Naive thymus-derived CD8-positive, alpha-beta T cell (primary cell): ENCODE data around the gene POLR3H. TPM values are rescaled to one million over a fixed set of nuclear protein-coding genes. Genes with fewer than 3 reads are reported as not detected.

Experiments used
- ATAC-seq, 2 donors: fragments of 150-1000 bp; cut with Tn5 transposase in 1 of 2; sonication (Bioruptor Pico), chemical (Tn5 transposase) in 1 of 2; 1 replicate in 1 of 2; 2 replicates in 1 of 2; pipeline ENCODE4 v1.10.0; 2021; ENCODE audit warnings: mild to moderate bottlenecking in 2 of 2, moderate library complexity in 2 of 2
- POLR2A ChIA-PET: fragments of 350-600 bp; sonication (Branson Sonifier 250); formaldehyde crosslinking; loops from one replicate; lab custom pipeline; 2021; ENCODE audit warnings: antibody characterized with exemption; lab: Charles Lee
- DNase-seq, 10 donors: peaks; one replicate each; pipeline versions ENCODE4 v3.0.0 to v3.0.0-alpha.2; 2020 to 2022
- H3K27ac Mint-ChIP-seq, 10 donors: one replicate each; pipeline ENCODE4 v1.8.0; 2020 to 2022; ENCODE audit warnings: mild to moderate bottlenecking in 10 of 10, mixed read lengths in 10 of 10, moderate library complexity in 4 of 10, inconsistent platforms in 1 of 10
- H3K27me3 Mint-ChIP-seq, 5 donors: one replicate each; pipeline ENCODE4 v1.8.0; 2021 to 2022; ENCODE audit warnings: mixed read lengths in 5 of 5
- H3K36me3 Mint-ChIP-seq, 3 donors: one replicate each; pipeline ENCODE4 v1.8.0; 2020 to 2022; ENCODE audit warnings: mixed read lengths in 3 of 3, mild to moderate bottlenecking in 2 of 3, inconsistent platforms in 1 of 3
- H3K4me1 Mint-ChIP-seq, 4 donors: one replicate each; pipeline ENCODE4 v1.8.0; 2021 to 2022; ENCODE audit warnings: mixed read lengths in 4 of 4
- H3K4me3 Mint-ChIP-seq, 10 donors: one replicate each; pipeline ENCODE4 v1.8.0; 2020 to 2022; ENCODE audit warnings: mild to moderate bottlenecking in 10 of 10, mixed read lengths in 10 of 10, moderate library complexity in 6 of 10, inconsistent platforms in 1 of 10
- H3K9me3 Mint-ChIP-seq, 9 donors: one replicate each; pipeline ENCODE4 v1.8.0; 2020 to 2022; ENCODE audit warnings: mixed read lengths in 9 of 9, mild to moderate bottlenecking in 3 of 9, inconsistent platforms in 1 of 9, moderate library complexity in 1 of 9
- polyA plus RNA-seq, 3 donors: library from polyadenylated mRNA; unstranded; fragments of 300-500 nt; fragmentation: Illumina TruSeq; gene quantifications; one replicate each; pipeline ENCODE4 v1.2.3, GENCODE V29; 2021
- total RNA-seq, 8 experiments: library from RNA in 2 of 8; stranded (reverse) in 2 of 8; gene quantifications; one replicate each; pipeline ENCODE4 v1.2.3 and lab custom pipeline; 2021 to 2026

Gene POLR3H
- total and polyA plus RNA-seq, 5 experiments from 2014 or later, result 24.7 to 54.6 (median 30.9) TPM

DNA sequence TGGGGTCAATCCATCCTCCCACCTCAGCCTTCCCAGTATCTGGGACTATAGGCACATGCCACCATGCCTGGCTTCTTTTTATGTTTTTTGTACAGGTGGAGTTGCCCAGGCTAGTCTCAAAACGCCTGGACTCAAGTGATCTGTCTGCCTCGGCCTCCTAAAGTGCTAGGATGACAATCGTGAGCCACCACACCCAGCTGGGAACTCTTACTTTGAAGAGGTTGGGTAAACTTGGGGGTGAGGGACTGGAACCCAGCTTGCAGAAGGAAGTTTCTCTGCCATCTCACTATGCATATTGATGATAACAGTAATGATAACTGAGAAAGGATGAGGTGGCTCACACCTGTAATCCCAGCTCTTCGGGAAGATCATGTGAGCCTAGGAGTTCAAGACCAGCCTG is 39.5 kb downstream of the POLR3H start:
- POLR2A ChIA-PET, result no interaction called here
- H3K27ac Mint-ChIP-seq, result peak overlapping the region in 1 of 10 donors; percentile 27

DNA sequence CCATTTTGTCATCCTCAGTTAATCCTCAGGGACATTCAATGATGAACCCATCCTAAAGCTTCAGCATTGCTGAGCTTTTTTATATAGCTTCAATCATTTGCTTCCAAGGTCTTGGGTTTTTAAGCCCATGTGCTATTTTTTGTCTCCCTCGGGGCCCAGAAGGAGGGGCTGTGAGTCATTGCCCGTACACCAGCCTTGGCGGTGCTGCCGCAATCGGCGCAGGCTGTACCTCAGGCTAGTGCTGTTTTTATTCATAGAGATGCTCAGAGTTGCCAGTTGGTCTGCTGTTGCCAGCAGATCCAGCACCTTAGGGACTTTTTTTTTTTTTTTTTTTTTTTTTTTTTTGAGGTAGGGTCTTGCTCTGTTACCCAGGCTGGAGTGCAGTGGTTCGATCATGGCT is 39.9 kb downstream of the POLR3H start:
- DNase-seq (peak in 1 of 10 donors; percentile 43), ATAC-seq (no peak)
- H3K4me1 Mint-ChIP-seq, result peaks cover 0 to 4% (median 3%) of the 10 kb centered on the region in 4 donors
- no peaks in the 10 kb centered on the region for H3K9me3 Mint-ChIP-seq
- peaks cover 0 to 79% (median 2%) of the 10 kb centered on the region in 3 donors for H3K36me3 Mint-ChIP-seq
- H3K27ac Mint-ChIP-seq, result peak overlapping the region in 1 of 10 donors; percentile 12
- POLR2A ChIA-PET, result no interaction called here
- no peak overlapping the region for H3K4me3 Mint-ChIP-seq
- H3K27me3 Mint-ChIP-seq, result no peaks in the 10 kb centered on the region

More for the DNA sequence above, 39.5 kb downstream of the POLR3H start:
- DNase-seq, result peak in 1 of 10 donors; percentile 8
- Mint-ChIP-seq H3K27me3 (no peaks in the 10 kb centered on the region), H3K9me3 (no peaks in the 10 kb centered on the region), H3K36me3 (peaks cover 0 to 78% (median 2%) of the 10 kb centered on the region in 3 donors), H3K4me1 (peaks cover 0 to 4% (median 4%) of the 10 kb centered on the region in 4 donors), H3K4me3 (no peak overlapping the region)
- ATAC-seq, result no peak

DNA sequence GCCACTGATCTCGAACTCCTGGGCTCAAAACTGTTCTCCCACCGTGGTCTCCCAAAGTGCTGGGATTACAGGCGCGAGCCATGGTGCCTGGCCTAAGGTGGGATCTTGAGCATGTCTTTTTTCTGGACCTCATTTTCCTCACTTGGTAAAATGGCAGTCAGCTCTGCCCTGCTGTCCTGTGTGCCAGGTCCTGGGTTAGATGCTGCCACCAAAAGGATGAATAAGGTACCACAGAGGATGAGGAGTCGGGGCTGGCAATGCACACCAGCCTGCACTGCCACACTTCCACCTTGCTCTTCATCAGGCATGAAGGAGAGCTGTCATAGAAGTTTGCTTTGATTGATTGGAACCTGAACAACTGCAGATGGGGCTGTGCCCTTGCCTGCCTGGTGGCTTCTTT is 43.1 kb downstream of the POLR3H start:
- Mint-ChIP-seq H3K27me3 (no peaks in the 10 kb centered on the region), H3K4me3 (no peak overlapping the region), H3K4me1 (peaks cover 0 to 9% (median 2%) of the 10 kb centered on the region in 4 donors), H3K27ac (peak overlapping the region in 7 of 10 donors; percentile 5 to 83 (median 66)), H3K36me3 (peaks cover 0 to 61% (median 2%) of the 10 kb centered on the region in 3 donors), H3K9me3 (no peaks in the 10 kb centered on the region)
- POLR2A ChIA-PET, result interaction anchor here (0.6 to 0.8 kb wide), 2 partner anchors 25 to 97 kb away, joined by 3 read pairs; no protein-coding TSS in a partner anchor
- ATAC-seq (peak; percentile 71 to 72), DNase-seq (peak in 4 of 10 donors; percentile 17 to 62 (median 26))

DNA sequence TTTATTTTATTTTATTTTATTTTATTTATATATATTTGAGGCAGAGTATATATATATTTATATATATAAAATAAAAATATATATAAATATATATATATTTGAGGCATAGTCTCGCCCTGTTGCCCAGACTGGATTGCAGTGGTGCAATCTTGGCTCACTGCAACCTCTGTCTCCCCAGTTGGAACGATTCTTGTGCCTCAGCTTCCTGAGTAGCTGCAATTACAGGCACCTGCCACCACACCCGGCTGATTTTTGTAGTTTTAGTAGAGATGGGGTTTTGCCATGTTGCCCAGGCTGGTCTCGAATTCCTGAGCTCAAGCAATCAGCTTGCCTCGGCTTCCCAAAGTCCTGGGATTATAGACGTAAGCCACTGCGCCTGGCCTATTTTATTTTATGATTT is 44.0 kb downstream of the POLR3H start:
- POLR2A ChIA-PET, result interaction anchor here (0.8 kb wide), 1 partner anchor 24 kb away, joined by 3 read pairs; no protein-coding TSS in a partner anchor
- no peak for DNase-seq
- ATAC-seq, result no peak
- Mint-ChIP-seq H3K36me3 (peaks cover 0 to 54% (median 2%) of the 10 kb centered on the region in 3 donors), H3K4me3 (no peak overlapping the region), H3K27me3 (no peaks in the 10 kb centered on the region), H3K9me3 (no peaks in the 10 kb centered on the region), H3K4me1 (peaks cover 0 to 7% (median 2%) of the 10 kb centered on the region in 4 donors), H3K27ac (no peak overlapping the region)

DNA sequence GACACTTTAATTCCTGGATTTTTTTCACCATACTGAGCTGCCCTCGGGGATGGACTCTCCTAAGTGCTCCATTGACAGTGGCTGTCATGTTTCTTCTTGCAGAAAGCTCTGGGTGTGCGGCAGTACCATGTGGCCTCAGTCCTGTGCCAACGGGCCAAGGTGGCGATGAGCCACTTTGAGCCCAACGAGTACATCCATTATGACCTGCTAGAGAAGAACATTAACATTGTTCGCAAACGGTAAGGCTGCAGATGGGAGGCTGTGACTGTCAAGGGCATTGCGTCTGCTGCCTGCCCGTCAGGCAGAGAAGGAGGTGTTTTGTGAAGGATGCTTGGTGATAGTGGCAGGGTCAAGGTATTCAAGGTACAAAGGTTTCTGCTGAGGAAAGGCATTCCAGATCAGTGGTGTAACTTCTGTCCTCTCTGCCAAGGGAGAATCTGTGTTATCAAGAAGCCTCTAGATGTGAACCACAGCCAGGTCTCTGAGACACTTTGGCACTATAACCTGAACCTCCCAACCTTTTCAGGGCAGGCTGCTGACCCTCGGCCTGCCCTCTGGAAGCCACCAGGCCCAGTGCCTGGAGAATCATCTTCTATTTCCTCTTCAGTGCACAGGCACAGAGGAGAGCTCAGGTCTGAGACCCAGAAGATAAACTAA is 44.5 kb downstream of the POLR3H start:
- Mint-ChIP-seq H3K4me3 (no peak overlapping the region), H3K27me3 (no peaks in the 10 kb centered on the region), H3K9me3 (no peaks in the 10 kb centered on the region), H3K36me3 (peaks cover 0 to 52% (median 2%) of the 10 kb centered on the region in 3 donors), H3K4me1 (peaks cover 0 to 7% (median 2%) of the 10 kb centered on the region in 4 donors), H3K27ac (peak overlapping the region in 6 of 10 donors; percentile 18 to 69 (median 42))
- ATAC-seq (no peak), DNase-seq (peak in 1 of 10 donors; percentile 36)
- POLR2A ChIA-PET, result interaction anchor here (0.7 kb wide), 1 partner anchor 14 kb away, joined by 3 read pairs; no protein-coding TSS in a partner anchor

DNA sequence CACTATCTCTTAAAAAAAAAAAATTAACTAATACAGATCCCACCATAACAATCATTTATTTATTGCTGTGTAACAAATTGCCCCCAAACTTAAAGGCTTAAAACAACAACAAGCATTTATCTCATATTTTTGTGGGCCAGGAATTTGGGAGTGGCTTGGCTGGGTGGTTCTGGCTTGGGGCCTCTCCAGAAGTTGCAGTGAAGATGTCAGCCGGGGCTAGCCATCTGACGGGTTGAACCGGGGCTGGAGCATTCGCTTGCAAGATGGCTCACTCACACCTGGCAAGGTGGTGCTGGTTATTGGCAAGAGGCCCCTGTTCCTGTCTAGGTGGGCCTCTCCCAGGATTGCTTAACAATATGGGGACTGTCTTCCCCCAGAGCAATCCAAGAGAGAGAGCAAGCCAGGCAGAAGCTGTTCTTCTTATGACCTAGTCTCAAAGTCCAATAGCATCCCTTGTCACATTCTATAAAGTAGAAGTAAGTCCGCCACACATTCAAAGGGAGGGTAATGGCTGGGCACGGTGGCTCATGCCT is 45.9 kb downstream of the POLR3H start:
- H3K36me3 Mint-ChIP-seq, result peaks cover 0 to 41% (median 0%) of the 10 kb centered on the region in 3 donors

DNA sequence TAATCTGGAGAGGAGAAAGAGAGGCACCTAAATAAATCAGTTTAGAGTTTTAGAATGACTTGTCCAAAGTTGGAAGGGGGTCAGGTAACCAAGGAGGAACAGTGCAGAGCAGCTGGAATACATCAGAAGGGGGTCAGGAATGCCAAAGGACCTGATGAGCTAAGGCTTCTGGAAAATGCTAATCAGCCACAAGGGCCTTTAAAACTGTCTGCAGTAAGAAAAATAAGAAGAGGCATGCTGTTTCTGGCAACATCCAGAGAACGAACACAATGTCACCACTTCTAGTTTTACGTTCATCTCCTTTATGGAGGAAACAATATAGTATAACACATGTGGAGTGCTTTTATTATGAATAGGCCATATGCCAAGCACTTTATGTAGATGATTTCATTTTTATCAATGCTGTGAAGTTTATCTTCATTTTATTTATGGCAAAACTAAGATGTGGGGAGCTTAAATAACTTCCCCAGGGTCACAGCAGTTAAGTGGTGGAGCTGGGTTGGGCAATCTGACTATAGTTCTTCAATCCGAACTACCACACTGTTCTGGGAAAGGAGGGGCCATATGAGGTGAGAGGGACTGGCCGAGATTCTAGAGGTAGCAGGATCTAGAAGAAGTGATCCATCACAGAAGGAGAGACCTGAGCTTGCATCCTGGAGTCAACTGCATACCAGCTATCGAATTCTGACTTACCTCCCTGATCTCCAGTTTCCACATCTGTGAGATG is 52.7 kb downstream of the POLR3H start:
- H3K27ac Mint-ChIP-seq, result peak overlapping the region in 4 of 10 donors; percentile 5 to 68 (median 40)
- no peak overlapping the region for H3K4me3 Mint-ChIP-seq
- H3K4me1 Mint-ChIP-seq, result peaks cover 12 to 46% (median 37%) of the 10 kb centered on the region in 4 donors
- H3K27me3 Mint-ChIP-seq, result no peaks in the 10 kb centered on the region
- POLR2A ChIA-PET, result interaction anchor here (0.9 kb wide), 1 partner anchor 70 kb away, joined by 4 read pairs; no protein-coding TSS in a partner anchor
- DNase-seq (no peak), ATAC-seq (no peak)
- H3K36me3 Mint-ChIP-seq, result peaks cover 0 to 12% (median 0%) of the 10 kb centered on the region in 3 donors
- no peaks in the 10 kb centered on the region for H3K9me3 Mint-ChIP-seq

More for the DNA sequence above, 45.9 kb downstream of the POLR3H start:
- ATAC-seq (no peak), DNase-seq (no peak)
- Mint-ChIP-seq H3K4me3 (no peak overlapping the region), H3K9me3 (no peaks in the 10 kb centered on the region), H3K27me3 (no peaks in the 10 kb centered on the region), H3K27ac (peak overlapping the region in 1 of 10 donors; percentile 4), H3K4me1 (peaks cover 0 to 13% (median 2%) of the 10 kb centered on the region in 4 donors)
- POLR2A ChIA-PET, result no interaction called here

DNA sequence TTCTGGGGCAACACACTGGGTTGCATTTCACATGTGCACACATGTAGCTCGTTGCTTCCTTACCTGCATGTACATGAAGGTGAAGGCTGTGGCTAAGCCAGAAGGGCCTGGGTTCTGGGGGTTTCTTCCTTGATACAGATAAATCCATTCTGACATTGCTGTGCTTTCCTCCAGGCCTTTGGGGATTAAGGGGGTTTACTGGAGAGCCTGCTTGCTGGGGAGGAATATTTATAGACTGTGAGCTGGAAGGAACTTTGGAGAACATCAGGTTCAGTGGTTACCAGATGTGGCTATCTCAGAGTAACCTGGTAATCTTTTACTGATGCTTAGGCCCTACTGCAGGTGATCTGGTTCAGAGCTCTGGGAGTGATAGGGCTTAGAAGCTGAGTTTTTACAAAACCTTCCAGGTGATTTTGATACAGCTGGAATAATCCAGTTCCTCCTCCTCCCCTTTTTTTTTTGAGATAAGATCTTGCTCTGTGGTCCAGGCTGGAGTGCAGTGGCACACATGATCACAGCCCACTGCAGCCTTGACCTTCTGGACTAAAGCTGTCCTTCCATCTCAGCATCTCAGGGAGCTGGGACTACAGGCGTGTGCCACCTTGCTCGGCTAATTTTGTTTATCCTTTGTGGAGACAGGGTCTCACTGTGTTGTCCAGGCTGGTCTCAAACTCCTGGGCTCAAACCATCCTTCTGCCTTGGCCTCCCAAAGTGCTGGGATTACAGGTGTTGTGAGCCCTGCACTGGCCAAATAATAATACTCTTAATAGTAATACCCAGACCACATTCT is 55.5 kb downstream of the POLR3H start:
- Mint-ChIP-seq H3K4me1 (peaks cover 16 to 58% (median 50%) of the 10 kb centered on the region in 4 donors), H3K27me3 (no peaks in the 10 kb centered on the region), H3K36me3 (peaks cover 0 to 17% (median 0%) of the 10 kb centered on the region in 3 donors), H3K27ac (peak overlapping the region in 3 of 10 donors; percentile 31 to 46 (median 34)), H3K9me3 (no peaks in the 10 kb centered on the region), H3K4me3 (no peak overlapping the region)
- no peak for ATAC-seq
- no peak for DNase-seq
- POLR2A ChIA-PET, result no interaction called here

DNA sequence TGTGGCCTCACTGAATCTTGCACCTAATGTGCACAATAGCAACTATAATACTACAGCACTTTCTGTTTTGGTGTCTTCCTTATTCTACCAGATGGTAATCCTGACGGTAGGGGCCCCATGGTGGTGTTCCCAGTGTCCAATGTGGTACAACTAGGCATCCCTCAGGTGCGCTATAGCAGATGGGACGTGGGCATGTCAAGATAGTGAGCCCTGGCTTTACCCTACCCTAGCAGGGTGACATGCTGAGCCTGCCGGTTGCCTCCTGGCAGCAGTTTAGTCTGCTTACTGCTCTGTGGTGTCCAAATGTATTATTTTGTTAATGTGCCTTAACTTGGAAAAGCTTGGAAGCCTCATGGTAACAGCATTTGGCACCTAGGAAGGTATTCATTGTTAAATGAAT is 56.2 kb downstream of the POLR3H start:
- Mint-ChIP-seq H3K27me3 (no peaks in the 10 kb centered on the region), H3K4me3 (no peak overlapping the region), H3K9me3 (no peaks in the 10 kb centered on the region), H3K27ac (peak overlapping the region in 1 of 10 donors; percentile 29), H3K4me1 (peaks cover 18 to 60% (median 52%) of the 10 kb centered on the region in 4 donors), H3K36me3 (peaks cover 0 to 19% (median 0%) of the 10 kb centered on the region in 3 donors)
- ATAC-seq, result no peak
- POLR2A ChIA-PET, result no interaction called here
- no peak for DNase-seq

DNA sequence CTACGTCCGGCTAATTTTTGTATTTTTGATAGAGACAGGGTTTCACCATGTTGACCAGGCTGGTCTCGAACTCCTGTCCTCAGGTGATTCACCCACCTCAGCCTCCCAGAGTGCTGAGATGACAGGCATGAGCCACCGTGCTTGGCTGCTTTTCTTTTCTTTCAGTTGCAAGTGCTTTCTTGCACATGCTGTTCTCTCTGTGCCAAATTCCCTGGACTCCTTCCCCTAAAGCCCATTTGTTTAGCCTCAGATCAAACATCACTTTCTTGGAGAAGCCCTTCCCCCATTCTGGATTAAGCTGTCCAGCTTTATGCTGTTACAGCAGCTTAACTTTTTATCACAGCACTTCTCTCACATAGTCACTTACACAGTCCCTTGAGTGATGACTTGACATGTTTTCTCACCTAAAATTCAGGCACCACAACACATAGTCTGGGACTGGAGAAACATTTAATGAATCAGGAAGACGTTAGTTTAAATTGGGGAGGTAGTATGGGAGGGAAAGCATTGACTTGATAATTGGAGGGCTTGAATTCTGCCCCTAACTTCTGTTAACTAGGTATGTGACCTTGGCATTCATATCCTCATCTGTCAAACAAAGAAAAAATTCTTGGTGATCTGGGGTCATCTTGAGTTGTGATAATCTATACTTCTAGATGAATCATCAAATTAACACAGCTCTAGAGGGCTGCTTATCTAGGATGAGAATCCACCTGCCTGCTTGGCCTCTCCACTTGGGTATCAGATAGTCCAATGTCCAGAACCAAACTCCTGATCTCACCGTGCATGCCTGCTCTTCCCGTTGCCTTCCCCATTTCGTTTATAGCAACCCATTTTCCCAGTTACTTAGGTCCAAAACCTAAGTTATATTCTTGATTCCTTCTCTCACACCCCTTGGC is 57.0 kb downstream of the POLR3H start:
- H3K9me3 Mint-ChIP-seq, result no peaks in the 10 kb centered on the region
- H3K4me3 Mint-ChIP-seq, result no peak overlapping the region
- peaks cover 24 to 67% (median 59%) of the 10 kb centered on the region in 4 donors for H3K4me1 Mint-ChIP-seq
- DNase-seq (no peak), ATAC-seq (no peak)
- peaks cover 0 to 19% (median 0%) of the 10 kb centered on the region in 3 donors for H3K36me3 Mint-ChIP-seq
- no peaks in the 10 kb centered on the region for H3K27me3 Mint-ChIP-seq
- H3K27ac Mint-ChIP-seq, result peak overlapping the region in 3 of 10 donors; percentile 13 to 32 (median 29)
- POLR2A ChIA-PET, result no interaction called here

DNA sequence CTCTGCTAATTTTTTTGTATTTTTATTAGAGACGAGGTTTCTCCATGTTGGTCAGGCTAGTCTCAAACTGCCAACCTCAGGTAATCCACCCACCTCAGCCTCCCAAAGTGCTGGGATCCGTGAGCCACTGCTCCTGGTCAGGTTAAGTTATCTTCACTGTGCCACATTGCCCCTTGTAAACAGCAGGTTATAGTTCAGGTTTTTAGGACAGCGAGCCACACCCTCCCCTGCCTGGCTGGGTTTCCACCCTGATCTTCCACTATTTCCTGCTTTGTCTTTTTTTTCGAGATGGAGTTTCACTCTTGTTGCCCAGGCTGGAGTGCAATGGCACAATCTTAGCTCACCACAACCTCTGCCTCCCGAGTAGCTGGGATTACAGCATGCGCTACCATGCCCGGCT is 59.2 kb downstream of the POLR3H start:
- Mint-ChIP-seq H3K27ac (peak overlapping the region in 1 of 10 donors; percentile 59), H3K36me3 (peaks cover 0 to 19% (median 0%) of the 10 kb centered on the region in 3 donors), H3K4me3 (no peak overlapping the region), H3K9me3 (no peaks in the 10 kb centered on the region), H3K27me3 (no peaks in the 10 kb centered on the region), H3K4me1 (peaks cover 26 to 77% (median 73%) of the 10 kb centered on the region in 4 donors)
- POLR2A ChIA-PET, result no interaction called here
- no peak for ATAC-seq
- no peak for DNase-seq
